Neural progenitor cell (in vitro differentiated cells): ENCODE results near the gene KCNH1.

Source experiments
- CTCF ChIP-seq: fragments of 200-600 bp; sonication (generic); IDR thresholded peaks from 2 replicates; pipeline ENCODE4 v1.5.1; 2017; ENCODE audit warnings: antibody characterized with exemption, mild to moderate bottlenecking
- EZH2 ChIP-seq: fragments of 200-600 bp; sonication (generic); IDR thresholded peaks from 2 replicates; pipeline ENCODE4 v1.6.1; 2017; ENCODE audit warnings: antibody characterized with exemption, mild to moderate bottlenecking, moderate library complexity
- EZH2phosphoT487 ChIP-seq: fragments of 200-600 bp; sonication (generic); IDR thresholded peaks from 2 replicates; pipeline ENCODE4 v1.6.1; 2017; ENCODE audit warnings: antibody characterized with exemption

GRCh38 chr1:211113566-211113965 lies 20.4 kb downstream of the KCNH1 start:
- TF ChIP-seq CTCF (no peak), EZH2phosphoT487 (no peak), EZH2 (no peak)
